Measurements from ENCODE around the gene PXYLP1.
A peak's percentile ranks its signal among the peaks of the same experiment; 100 is the strongest.
"Not testable (repeated sequence)": the region's sequence is repeated elsewhere in the genome, so short reads cannot be mapped to it uniquely, and the experiment has no call there.

PXYLP1 gene

GRCh38 chr3:141302364-141303141, 70.9 kb downstream of the PXYLP1 start:
- DNase-seq: no peak

GRCh38 chr3:141303481-141304223, 72.0 kb downstream of the PXYLP1 start:
- DNase-seq: peak; percentile 27

GRCh38 chr3:141305436-141305835, 73.8 kb downstream of the PXYLP1 start:
- DNase-seq: no peak

DNA sequence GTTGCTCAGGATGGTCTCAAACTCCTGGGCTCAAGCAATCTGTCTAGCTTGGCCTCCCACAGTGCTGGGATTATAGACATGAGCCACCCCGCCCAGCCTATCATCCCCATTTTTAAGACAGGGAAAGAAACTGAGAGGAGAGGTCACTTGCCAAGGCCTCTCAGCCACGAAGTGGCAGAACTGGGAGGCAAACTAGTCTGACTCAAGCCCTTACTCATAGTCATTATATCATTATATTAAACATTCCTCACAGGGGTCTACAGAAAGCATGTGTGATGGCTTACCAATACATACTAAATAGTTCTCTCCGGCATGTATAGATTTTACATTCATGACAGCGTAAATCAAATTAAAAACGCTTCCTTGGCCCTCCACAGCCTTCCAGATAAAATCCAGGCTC, 74.7 kb downstream of the PXYLP1 start:
- no peak for DNase-seq

DNA sequence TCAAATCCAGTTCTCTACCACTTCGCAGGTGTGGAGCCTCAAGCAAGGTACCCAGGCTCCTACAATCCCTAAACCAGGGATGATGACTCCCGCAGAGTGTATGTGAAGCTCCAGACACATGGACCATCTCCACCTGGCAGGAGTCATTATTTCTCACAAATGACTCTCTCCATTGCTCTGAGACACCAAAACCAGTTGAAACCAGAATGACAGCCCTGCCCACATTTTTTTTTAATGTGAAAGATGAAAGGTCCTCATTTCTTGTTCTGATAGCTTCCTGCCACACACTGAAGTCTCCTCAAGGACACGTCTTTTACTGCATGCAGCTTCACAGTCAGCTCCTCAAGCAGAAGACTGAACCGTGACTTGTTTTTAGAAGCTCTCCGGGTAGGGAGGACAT, 75.3 kb downstream of the PXYLP1 start:
- no peak for DNase-seq

GRCh38 chr3:141307351-141308059, 75.9 kb downstream of the PXYLP1 start:
- DNase-seq: no peak

DNA sequence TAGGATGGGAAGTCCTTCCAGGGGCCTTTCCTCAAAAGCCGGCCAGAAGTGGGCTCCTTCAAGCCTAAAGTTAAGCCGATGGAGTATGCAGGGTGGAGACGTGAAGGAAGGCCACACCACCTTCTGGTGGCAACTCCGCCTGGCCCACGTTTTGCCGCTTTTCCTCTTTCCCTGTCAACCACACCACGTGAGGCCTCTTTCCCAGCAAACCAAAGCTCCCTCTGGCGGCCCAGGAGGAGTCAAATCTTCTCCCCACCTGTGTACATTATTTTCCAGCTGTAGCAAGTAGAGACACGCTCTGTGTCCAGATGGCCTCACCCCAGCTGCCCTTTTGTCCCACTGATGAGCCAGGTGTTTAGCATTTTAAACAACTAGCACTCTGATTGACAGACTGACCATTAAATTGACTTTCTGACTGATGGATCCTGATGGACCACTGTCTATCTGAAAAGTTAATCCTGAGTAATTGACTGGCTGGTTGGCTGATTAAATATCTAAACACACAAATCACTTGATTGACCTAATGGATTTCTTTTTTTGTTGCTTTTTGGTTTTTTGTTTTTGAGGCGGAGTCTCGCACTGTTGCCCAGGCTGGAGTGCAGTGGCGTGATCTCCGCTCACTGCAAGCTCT, 77.1 kb downstream of the PXYLP1 start:
- DNase-seq: no peak

DNA sequence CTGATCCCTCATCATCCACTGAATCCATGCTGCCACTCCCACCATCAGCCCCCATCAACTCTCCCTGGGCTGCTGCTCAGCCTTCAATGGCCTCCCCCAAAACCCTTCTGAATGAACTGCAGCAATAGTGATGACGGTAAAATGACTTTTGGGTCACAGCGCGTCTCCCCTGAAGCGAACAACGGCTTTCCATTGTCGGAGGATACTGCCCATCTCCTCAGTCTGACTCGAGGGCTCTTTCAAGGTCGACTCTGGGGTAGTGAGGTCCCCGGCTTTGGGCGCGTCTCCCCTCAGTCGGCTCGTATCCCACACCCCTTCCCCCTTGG, 79.5 kb downstream of the PXYLP1 start:
- no peak for DNase-seq

- DNase-seq: peak; percentile 97
Observed at GRCh38 chr3:141311496-141312353, 80.1 kb downstream of the PXYLP1 start.

DNA sequence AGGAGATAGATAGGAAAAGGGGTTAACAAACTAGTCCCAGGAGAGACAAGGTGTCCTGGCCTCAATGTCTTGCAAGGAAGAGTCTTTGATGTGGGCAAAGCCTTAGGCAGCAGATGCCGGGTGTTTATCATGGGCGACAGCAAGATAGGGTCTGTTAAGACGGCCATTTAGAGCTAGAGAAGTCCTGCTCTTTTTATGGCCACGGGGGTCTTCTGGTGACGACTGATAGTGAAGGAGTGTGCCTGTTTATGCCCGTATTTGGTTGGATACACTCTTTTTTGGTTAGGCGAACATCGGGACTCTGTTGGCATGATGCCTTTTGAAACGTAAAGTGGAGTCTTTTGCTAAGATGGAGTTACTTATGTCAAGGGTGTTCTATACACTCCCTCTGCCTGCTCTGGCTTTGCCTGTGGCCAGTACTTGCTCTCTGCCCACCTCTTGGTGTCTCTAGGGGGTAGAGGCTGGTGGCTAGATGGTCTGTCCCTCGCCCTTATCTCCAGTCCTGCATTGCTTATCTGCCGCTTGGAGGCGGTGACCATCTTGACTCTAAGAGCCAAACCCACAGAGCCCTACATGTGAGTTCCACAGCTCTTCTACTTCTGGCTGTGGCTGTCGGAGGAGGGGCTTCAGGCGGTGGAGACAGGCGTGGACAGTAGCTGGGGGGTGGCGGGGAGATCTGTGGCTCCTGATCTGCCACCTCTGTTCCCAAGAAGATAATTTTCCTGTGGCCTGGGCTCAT, 80.9 kb downstream of the PXYLP1 start:
- no peak for DNase-seq

- no peak for DNase-seq
Observed at GRCh38 chr3:141313093-141313683, 81.6 kb downstream of the PXYLP1 start.

- DNase-seq: not testable (repeated sequence)
Observed at GRCh38 chr3:141314415-141314814, 82.8 kb downstream of the PXYLP1 start.

- DNase-seq: no peak
Observed at GRCh38 chr3:141316851-141317250, 85.2 kb downstream of the PXYLP1 start.

- DNase-seq: no peak
Observed at GRCh38 chr3:141320399-141321108, 88.9 kb downstream of the PXYLP1 start.

GRCh38 chr3:141321109-141321497, 89.5 kb downstream of the PXYLP1 start:
- no peak for DNase-seq

GRCh38 chr3:141323936-141324704, 92.5 kb downstream of the PXYLP1 start:
- DNase-seq: no peak

DNA sequence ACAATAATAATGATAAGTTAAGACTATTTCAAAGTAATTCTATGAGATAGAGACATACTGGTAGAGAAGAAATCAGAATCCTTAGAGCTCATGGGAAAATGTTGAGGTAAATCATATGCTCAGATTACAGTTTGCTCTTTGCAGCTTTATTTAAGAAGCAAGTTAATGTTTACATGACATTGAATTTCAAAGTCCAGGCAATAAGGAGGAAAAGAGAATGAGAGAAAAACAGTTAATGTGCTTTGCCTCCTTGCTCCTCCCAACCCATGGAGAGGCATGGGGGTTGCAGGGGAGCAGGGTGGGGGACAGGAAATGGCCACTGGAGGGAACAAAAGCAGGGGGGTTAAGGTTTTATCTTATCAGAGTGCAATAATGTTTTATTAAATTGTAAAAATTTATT, 94.5 kb downstream of the PXYLP1 start:
- no peak for DNase-seq

DNA sequence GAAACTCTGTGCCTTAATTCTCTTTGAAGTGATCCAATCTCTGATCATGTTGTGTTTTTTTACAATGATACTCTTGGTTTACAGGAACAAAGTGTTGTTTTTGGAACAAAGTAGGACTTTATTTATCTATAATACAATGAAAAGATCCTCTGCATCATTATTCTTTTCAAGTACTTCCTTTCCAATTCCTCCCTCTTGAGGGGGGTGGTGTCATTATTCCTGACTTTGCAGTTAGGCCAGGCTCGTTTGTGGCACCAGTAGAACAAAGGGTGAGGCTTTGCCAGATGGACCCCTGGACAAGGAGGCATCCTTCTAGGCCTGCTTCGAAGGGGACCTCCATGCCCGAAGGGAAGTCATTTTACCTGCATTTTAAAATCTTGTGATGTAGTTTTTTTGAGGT, 95.0 kb downstream of the PXYLP1 start:
- no peak for DNase-seq

DNA sequence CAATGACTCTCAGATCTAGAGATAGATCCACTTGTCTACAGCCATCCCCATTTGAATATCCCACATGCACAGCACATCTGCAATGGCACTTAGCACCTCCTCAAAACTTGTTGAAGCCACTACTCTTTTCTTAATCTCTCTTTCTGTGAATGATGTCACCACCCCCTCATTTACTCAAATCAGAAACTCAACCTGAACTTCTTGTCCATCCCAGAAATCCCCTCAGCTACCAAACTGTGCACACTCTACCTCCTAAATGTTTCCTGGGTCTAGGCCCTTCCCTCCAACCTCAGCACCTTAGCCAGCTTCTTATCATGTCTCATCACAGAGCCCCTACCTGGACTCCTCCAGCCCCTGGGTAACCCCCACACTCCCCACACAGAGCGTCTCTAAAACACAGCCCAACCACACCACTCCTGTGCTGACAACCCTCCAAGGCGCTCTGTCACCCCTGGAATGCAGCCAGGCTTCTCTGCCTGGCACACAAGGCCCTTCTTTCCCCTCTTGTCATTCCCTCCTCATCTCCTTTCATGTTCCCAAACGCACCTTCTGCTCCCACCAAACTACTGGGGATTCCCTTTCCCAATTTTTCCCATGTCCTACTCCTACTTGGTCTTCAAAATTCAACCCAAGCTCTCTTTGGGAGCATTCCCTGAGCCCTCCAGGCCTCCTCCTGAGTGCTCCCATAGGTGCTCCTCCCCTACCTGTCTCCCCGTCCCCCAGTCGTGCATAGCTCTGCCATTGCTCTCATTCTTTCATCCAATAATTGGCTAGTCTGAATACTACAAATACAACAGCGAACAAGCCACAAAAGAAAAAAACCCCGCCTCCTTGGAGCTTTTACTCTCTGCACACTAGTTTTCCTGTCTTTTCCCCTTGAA, 96.9 kb downstream of the PXYLP1 start:
- DNase-seq: no peak

Measured in SIG-M5 (cell line).